ENCODE results near the gene PZP. TPM values are rescaled to one million over a fixed set of nuclear protein-coding genes. Genes with fewer than 3 reads are reported as not detected.
A peak's percentile ranks its signal among the peaks of the same experiment; 100 is the strongest.

Gene PZP
- total and polyA plus RNA-seq, 2 of the 13 experiments (the other 11 are each of a cell fraction or from before 2014, with no cell fraction given): 0.07 to 0.89 TPM

DNA sequence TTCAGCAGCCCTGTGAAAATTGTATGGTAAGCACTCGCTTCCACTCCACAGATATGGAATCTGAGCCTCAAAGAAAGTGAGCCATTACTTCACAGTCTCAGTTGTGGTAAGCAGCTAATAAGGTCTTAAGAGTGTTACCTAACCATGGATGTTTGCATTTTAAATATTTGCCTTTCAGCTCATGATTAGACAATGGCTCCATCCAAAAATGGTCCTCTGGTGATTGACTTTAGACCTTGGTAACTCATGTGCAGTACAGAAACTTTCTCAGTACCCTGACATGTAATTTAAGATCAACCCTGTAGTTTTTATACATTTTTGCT, 94.2 kb downstream of the PZP start (continued):
- TF ChIP-seq, protein P1, sequence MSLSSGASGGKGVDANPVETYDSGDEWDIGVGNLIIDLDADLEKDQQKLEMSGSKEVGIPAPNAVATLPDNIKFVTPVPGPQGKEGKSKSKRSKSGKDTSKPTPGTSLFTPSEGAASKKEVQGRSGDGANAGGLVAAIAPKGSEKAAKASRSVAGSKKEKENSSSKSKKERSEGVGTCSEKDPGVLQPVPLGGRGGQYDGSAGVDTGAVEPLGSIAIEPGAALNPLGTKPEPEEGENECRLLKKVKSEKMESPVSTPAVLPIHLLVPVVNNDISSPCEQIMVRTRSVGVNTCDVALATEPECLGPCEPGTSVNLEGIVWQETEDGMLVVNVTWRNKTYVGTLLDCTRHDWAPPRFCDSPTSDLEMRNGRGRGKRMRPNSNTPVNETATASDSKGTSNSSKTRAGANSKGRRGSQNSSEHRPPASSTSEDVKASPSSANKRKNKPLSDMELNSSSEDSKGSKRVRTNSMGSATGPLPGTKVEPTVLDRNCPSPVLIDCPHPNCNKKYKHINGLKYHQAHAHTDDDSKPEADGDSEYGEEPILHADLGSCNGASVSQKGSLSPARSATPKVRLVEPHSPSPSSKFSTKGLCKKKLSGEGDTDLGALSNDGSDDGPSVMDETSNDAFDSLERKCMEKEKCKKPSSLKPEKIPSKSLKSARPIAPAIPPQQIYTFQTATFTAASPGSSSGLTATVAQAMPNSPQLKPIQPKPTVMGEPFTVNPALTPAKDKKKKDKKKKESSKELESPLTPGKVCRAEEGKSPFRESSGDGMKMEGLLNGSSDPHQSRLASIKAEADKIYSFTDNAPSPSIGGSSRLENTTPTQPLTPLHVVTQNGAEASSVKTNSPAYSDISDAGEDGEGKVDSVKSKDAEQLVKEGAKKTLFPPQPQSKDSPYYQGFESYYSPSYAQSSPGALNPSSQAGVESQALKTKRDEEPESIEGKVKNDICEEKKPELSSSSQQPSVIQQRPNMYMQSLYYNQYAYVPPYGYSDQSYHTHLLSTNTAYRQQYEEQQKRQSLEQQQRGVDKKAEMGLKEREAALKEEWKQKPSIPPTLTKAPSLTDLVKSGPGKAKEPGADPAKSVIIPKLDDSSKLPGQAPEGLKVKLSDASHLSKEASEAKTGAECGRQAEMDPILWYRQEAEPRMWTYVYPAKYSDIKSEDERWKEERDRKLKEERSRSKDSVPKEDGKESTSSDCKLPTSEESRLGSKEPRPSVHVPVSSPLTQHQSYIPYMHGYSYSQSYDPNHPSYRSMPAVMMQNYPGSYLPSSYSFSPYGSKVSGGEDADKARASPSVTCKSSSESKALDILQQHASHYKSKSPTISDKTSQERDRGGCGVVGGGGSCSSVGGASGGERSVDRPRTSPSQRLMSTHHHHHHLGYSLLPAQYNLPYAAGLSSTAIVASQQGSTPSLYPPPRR (CRISPR knock-in tag; IDR thresholded peaks at IDR 0.05; ENCODE audit: borderline replicate concordance): peak; percentile 89
- TF ChIP-seq MXD4 (CRISPR knock-in tag; IDR thresholded peaks at IDR 0.05): no peak
- TF ChIP-seq SOX13 (IDR thresholded peaks at IDR 0.05): peak; percentile 74
- peak in 1 of 2 experiments; percentile 83; a peak in 2 of 4 replicates for TF ChIP-seq SOX13 (CRISPR knock-in tag; conservative IDR thresholded peaks at IDR 0.05 in 1 of 2, IDR thresholded peaks at IDR 0.05 in 1 of 2)
- TF ChIP-seq RARG (CRISPR knock-in tag; IDR thresholded peaks at IDR 0.05; ENCODE audit: low read depth): no peak
- TF ChIP-seq NFKBIZ (CRISPR knock-in tag; IDR thresholded peaks at IDR 0.05): 0 out of 2 replicates have a peak, but pooled peaks have one; percentile 50
- peak; percentile 84 for TF ChIP-seq TCF7 (IDR thresholded peaks at IDR 0.05; ENCODE audit: low read depth)
- TF ChIP-seq, protein P2, sequence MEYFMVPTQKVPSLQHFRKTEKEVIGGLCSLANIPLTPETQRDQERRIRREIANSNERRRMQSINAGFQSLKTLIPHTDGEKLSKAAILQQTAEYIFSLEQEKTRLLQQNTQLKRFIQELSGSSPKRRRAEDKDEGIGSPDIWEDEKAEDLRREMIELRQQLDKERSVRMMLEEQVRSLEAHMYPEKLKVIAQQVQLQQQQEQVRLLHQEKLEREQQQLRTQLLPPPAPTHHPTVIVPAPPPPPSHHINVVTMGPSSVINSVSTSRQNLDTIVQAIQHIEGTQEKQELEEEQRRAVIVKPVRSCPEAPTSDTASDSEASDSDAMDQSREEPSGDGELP (IDR thresholded peaks at IDR 0.05; ENCODE audit: borderline replicate concordance, low read depth): peak; percentile 13; the same call in 1 of the 2 replicates
- 0 out of 2 replicates have a peak, but pooled peaks have one; percentile 43 for TF ChIP-seq IRF2 (CRISPR knock-in tag; IDR thresholded peaks at IDR 0.05)
- TF ChIP-seq, protein P3, sequence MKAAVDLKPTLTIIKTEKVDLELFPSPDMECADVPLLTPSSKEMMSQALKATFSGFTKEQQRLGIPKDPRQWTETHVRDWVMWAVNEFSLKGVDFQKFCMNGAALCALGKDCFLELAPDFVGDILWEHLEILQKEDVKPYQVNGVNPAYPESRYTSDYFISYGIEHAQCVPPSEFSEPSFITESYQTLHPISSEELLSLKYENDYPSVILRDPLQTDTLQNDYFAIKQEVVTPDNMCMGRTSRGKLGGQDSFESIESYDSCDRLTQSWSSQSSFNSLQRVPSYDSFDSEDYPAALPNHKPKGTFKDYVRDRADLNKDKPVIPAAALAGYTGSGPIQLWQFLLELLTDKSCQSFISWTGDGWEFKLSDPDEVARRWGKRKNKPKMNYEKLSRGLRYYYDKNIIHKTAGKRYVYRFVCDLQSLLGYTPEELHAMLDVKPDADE (CRISPR knock-in tag; IDR thresholded peaks at IDR 0.05): no peak
- TF ChIP-seq, protein P4, sequence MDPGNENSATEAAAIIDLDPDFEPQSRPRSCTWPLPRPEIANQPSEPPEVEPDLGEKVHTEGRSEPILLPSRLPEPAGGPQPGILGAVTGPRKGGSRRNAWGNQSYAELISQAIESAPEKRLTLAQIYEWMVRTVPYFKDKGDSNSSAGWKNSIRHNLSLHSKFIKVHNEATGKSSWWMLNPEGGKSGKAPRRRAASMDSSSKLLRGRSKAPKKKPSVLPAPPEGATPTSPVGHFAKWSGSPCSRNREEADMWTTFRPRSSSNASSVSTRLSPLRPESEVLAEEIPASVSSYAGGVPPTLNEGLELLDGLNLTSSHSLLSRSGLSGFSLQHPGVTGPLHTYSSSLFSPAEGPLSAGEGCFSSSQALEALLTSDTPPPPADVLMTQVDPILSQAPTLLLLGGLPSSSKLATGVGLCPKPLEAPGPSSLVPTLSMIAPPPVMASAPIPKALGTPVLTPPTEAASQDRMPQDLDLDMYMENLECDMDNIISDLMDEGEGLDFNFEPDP (CRISPR knock-in tag; conservative IDR thresholded peaks at IDR 0.05): no peak
- TF ChIP-seq, protein P5, sequence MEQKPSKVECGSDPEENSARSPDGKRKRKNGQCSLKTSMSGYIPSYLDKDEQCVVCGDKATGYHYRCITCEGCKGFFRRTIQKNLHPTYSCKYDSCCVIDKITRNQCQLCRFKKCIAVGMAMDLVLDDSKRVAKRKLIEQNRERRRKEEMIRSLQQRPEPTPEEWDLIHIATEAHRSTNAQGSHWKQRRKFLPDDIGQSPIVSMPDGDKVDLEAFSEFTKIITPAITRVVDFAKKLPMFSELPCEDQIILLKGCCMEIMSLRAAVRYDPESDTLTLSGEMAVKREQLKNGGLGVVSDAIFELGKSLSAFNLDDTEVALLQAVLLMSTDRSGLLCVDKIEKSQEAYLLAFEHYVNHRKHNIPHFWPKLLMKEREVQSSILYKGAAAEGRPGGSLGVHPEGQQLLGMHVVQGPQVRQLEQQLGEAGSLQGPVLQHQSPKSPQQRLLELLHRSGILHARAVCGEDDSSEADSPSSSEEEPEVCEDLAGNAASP (CRISPR knock-in tag; IDR thresholded peaks at IDR 0.05; ENCODE audit: borderline replicate concordance): peak; percentile 57
- 0 out of 2 replicates have a peak, but pooled peaks have one; percentile 47 for TF ChIP-seq ZBTB20 (CRISPR knock-in tag; IDR thresholded peaks at IDR 0.05; ENCODE audit: borderline replicate concordance, low read depth)
- TF ChIP-seq ZNF256 (CRISPR knock-in tag; conservative IDR thresholded peaks at IDR 0.05): no peak
- peak; percentile 53 for TF ChIP-seq TBL1XR1 (IDR thresholded peaks at IDR 0.05; ENCODE audit: borderline replicate concordance, low read length, partially characterized antibody)
